Right lung (tissue), 10 donors: ENCODE measurements around the gene UPF2. TPM values are rescaled to one million over a fixed set of nuclear protein-coding genes. Genes with fewer than 3 reads are reported as not detected.
"Not testable (repeated sequence)": the region's sequence is repeated elsewhere in the genome, so short reads cannot be mapped to it uniquely, and the experiment has no call there.

Source experiments
- DNase-seq, 2 donors: peaks; one replicate each; pipeline ENCODE4 v3.0.0-alpha.2; 2013
- long read RNA-seq, 8 donors: transcript quantifications; one replicate each; lab custom pipeline, GENCODE V29; 2026
- polyA plus RNA-seq, 5 donors: library from polyadenylated mRNA; unstranded; fragments of 120-200 nt; gene quantifications; one replicate each; pipeline versions ENCODE4 v1.2.1 to v1.2.3, GENCODE V29; 2013; ENCODE audit warnings: inconsistent platforms in 1 of 5, low replicate concordance in 1 of 5; ENCODE audit not compliant: insufficient read length in 5 of 5, insufficient read depth in 1 of 5

Gene UPF2, protein sequence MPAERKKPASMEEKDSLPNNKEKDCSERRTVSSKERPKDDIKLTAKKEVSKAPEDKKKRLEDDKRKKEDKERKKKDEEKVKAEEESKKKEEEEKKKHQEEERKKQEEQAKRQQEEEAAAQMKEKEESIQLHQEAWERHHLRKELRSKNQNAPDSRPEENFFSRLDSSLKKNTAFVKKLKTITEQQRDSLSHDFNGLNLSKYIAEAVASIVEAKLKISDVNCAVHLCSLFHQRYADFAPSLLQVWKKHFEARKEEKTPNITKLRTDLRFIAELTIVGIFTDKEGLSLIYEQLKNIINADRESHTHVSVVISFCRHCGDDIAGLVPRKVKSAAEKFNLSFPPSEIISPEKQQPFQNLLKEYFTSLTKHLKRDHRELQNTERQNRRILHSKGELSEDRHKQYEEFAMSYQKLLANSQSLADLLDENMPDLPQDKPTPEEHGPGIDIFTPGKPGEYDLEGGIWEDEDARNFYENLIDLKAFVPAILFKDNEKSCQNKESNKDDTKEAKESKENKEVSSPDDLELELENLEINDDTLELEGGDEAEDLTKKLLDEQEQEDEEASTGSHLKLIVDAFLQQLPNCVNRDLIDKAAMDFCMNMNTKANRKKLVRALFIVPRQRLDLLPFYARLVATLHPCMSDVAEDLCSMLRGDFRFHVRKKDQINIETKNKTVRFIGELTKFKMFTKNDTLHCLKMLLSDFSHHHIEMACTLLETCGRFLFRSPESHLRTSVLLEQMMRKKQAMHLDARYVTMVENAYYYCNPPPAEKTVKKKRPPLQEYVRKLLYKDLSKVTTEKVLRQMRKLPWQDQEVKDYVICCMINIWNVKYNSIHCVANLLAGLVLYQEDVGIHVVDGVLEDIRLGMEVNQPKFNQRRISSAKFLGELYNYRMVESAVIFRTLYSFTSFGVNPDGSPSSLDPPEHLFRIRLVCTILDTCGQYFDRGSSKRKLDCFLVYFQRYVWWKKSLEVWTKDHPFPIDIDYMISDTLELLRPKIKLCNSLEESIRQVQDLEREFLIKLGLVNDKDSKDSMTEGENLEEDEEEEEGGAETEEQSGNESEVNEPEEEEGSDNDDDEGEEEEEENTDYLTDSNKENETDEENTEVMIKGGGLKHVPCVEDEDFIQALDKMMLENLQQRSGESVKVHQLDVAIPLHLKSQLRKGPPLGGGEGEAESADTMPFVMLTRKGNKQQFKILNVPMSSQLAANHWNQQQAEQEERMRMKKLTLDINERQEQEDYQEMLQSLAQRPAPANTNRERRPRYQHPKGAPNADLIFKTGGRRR
- polyA plus RNA-seq: 10 to 100 TPM; 22.7 to 41.8 (median 37.2) TPM
- long read RNA-seq, donor 1, full-length matches to known transcripts: 3 of 63 reads
- long read RNA-seq, donor 1, partial matches to known transcripts: 60 of 63 reads
- long read RNA-seq, donor 1, other reads (novel, unspliced or antisense): 0 of 63 reads
- long read RNA-seq, donor 2, full-length matches to known transcripts: 1 of 19 reads
- long read RNA-seq, donor 2, partial matches to known transcripts: 18 of 19 reads
- long read RNA-seq, donor 2, other reads (novel, unspliced or antisense): 0 of 19 reads
- long read RNA-seq, donor 3, partial matches to known transcripts: 28 of 28 reads
- long read RNA-seq, donor 3, other reads (novel, unspliced or antisense): 0 of 28 reads
- long read RNA-seq, donor 4, partial matches to known transcripts: 27 of 27 reads
- long read RNA-seq, donor 4, other reads (novel, unspliced or antisense): 0 of 27 reads
- long read RNA-seq, donor 5, partial matches to known transcripts: 41 of 43 reads
- long read RNA-seq, donor 5, other reads (novel, unspliced or antisense): 0 of 43 reads
- long read RNA-seq, donor 6, full-length matches to known transcripts: 6 of 56 reads
- long read RNA-seq, donor 6, partial matches to known transcripts: 50 of 56 reads
- long read RNA-seq, donor 6, other reads (novel, unspliced or antisense): 0 of 56 reads
- long read RNA-seq, donor 7, full-length matches to known transcripts: 2 of 120 reads
- long read RNA-seq, donor 7, partial matches to known transcripts: 118 of 120 reads
- long read RNA-seq, donor 7, other reads (novel, unspliced or antisense): 0 of 120 reads
- long read RNA-seq, donor 8, full-length matches to known transcripts: 1 of 15 reads
- long read RNA-seq, donor 8, partial matches to known transcripts: 14 of 15 reads
- long read RNA-seq, donor 8, other reads (novel, unspliced or antisense): 0 of 15 reads

DNA sequence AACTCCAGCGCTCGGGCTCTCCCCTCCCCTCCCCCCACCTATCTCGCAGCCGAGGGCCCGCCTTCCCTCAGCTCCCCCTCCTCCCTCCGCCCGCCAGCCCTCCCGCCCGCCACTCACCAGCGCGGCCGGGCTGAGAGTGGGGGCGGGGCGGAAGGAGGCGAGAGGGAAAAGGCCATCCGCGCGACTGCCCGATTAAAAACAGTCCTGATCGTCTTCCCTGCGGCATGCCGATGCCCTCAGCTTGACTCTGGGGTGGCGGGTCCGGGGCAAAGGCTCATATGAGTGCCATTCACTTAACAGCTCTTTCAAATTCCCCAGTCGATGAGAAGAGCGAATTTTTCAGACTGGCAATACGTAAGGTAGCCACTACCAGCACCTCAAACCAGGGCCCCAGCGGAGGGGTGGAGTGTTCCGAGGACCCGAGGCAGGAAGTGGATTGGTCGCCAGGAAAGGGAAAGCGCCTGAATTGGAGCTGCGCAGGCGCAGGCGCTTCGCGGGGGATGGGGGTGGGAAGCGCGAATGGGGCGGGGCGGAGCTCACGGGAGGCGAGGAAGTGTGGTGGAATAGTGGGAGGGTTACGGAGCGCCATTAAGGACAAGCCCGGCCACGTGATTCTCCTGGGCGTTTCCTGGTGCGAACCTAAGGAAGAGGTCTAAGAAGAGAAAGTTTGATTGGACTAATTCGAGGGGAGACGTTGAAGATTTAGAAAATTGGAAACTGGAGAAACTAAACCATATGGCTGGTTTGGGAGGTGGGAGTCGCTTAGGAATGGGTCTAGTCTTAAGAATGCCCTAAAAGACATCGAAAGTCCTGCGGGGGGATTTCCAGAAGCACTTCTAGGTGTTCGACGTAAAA is at the start of gene UPF2:
TSS of gene UPF2 (minus strand) at position 13 of the 855 bp plus-strand sequence. CDS start 7,386 bp downstream, outside the sequence.
- peak; percentile 98 for DNase-seq

DNA sequence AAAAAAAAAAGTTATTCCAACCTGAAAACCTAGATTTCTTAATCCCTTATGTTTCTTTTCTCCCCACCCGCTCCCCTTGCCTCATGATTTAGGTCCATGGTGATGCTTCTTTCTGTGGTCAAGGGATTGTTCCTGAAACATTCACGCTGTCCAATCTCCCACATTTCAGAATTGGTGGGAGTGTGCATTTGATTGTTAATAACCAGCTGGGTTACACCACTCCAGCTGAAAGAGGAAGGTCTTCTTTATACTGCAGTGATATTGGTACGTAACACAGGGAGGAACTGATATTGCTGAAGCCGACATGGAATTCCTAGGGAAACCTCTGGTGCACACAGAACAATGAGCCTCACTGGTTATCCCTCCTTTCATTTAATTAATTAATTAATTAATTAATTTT is 48.8 kb upstream of the UPF2 start:
- no peak for DNase-seq

DNA sequence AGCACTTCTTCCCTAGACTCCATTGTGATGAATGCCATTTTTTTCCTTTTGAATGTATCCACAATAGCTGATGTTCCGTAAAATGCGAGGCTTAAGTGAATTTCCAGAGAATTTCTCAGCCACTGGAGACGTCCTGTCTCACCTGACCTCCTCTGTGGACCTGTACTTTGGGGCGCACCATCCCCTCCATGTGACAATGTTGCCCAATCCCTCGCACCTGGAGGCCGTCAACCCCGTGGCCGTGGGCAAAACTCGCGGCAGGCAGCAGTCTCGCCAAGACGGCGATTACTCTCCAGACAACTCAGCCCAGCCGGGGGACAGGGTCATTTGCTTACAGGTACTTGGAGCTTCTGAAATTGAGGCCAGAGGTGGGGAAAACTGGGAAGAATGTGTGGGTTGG is 46.3 kb upstream of the UPF2 start:
- no peak for DNase-seq

DNA sequence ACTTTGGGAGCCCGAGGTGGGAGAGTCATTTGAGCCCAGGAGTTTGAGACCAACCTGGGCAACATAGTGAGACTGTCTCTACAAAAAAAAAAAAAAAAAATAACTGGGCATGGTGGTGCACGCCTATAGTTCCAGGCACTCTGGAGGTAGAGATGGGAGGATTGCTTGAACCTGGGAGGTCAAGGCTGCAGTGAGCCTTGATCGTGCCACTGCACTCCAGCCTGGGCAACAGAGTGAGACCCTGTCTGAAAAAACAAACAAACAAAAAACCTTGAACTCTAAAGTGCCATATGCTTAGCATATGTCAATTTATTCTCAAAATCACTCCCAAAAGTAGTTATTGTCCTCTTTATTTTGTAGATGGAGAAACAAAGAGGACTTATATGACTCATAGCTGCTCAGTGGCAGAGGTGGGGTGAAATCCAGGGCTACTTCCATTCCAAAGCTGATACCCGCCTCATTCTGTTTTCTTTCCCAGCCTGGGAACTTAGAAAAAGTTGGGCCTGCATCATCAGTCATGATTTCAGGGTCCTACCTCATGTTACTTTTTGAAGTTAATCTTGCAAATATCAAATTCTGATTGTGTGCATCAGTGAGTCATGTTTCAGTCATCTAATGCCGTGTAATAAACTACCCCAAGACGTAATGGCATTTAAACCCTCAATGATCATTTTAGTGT is 39.4 kb upstream of the UPF2 start:
- no peak for DNase-seq

DNA sequence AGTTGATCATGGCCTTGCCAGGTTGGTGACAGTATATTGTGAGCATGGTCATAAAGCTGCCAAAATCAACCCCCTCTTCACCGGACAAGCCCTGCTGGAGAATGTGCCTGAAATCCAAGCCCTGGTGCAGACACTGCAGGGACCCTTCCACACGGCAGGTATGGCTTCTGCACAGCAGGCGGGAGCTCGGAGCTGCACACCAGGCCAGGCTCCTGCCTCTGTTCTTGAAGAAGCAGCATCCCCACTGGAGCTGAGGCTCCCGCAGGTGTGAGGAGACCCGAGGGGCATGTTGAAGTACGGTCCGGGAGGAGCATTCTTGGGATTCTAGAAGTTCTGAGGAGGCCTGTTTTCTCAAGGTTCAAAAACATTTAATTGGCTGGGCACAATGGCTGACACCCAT is 38.9 kb upstream of the UPF2 start:
- DNase-seq: no peak

DNA sequence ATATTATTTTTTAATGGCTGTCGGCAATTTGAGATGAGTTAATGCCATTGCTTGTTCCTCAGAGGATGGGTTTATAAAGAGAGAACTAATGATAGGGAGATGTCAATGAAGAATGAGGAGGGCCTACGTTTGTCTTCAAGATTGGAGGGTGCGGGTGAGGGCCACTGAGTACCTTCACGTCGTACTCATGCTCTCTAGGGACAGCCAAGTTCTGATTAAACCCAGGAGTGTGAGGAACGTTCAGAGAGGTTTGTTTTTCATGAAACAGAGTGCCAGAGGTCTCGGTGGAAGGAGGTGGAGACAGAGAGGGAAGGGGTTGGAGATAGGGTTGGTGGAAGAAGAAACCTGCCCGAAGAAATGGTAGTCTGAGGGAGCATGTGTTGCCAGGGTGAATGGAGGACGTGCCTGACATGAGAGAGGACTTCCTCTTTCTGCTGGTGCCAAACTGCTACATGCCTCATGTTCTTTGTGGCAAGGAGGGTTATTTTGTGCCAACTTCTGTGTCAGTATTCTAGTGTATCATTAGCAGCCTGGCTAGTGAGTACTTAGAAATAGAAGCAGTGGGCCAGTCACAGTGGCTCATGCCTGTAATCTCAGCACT is 35.1 kb upstream of the UPF2 start:
- DNase-seq: no peak

DNA sequence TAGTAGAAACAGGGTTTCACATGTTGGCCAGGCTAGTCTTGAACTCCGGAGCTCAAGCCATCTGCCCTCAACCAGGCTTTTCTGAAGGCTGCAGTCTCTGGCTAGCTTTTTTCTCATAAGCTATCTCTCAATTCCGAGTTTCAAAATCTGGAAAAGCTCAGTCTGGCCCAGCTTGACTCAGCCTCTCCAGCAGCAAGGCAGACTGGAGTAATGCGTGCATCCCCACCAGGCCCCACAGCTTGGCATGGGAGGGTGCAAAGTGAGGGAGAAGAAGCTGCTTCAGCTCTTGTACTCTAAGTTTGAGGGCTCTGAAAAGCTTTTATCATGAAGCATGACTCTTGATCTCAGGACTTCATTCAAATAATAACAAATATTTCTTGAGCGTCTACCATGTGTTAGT is 30.9 kb upstream of the UPF2 start:
- no peak for DNase-seq

DNA sequence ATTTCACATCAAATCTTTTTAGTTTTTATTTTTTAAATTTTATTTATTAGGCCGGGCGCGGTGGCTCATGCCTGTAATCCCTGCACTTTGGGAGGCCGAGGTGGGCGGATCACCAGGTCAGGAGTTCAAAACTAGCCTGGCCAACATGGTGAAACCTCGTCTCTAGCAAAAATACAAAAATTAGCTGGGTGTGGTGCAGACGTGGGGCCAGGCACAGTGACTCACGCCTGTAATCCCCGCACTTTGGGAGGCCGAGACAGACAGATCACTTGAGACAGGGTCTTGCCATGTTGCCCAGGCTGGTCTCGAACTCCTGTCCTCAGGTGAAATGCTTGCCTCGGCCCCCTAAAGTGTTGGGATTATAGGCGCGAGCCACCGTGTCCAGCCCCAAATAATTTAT is 28.8 kb upstream of the UPF2 start:
- DNase-seq: not testable (repeated sequence)

DNA sequence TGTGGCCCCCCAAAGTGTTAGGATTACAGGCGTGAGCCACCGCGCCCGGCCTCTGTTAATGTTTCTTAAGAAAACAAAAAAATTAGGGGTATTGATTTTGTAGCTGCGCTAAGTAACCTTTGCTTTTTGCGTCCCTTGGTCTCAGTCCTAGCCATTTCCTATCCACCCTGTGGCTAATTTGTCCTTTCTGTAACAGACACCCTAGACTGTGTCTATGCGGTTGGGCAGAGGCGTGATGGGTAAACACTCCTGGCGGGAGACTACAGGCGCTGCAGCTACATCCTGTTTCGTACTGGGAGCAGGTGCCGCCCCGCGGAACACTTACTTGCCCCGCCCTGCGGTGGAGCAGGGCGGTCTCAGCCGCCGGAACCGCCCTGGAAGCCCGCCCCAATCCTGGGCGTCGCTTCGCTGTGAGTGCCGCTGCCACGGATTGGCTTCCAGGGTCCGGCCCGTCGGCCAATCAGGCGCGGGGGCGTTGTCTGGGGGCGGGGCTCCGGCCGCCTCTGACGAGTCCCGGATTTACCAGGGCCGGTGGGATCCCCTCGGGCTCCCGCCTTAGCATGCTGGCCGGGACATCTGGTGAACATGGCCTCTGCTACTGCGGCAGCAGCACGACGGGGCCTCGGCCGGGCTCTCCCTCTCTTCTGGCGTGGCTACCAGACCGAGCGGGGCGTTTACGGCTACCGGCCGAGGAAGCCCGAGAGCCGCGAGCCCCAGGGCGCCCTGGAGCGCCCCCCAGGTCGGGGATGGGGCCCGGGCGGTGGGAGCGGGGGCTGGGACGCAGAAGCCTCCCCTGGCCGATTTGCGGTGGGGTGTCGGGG is 26.1 kb upstream of the UPF2 start, which contains the start of gene DHTKD1:
TSS of gene DHTKD1 (plus strand) at position 506 of the 821 bp plus-strand sequence. CDS start at position 586, 80 bp downstream.
- DNase-seq: peak; percentile 98

DNA sequence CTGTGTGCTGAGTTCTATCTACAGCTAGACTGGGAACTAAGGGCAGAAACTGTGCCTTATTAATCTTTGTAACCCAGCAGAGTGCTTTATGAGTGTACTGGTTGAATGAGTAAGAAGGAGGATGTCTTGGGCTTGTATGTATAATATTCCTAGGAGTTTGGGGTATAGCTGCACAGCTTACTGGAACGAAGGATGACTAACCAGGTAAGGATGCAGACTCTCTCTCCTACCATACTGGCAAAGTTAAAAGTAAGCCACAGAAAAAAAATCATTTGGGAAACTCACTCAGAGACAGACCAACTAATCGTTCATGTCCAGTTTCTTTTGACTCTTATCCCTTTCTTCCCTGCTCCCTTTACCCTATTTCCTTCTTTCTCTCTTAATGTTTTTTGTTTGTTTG is 24.7 kb upstream of the UPF2 start:
- no peak for DNase-seq

DNA sequence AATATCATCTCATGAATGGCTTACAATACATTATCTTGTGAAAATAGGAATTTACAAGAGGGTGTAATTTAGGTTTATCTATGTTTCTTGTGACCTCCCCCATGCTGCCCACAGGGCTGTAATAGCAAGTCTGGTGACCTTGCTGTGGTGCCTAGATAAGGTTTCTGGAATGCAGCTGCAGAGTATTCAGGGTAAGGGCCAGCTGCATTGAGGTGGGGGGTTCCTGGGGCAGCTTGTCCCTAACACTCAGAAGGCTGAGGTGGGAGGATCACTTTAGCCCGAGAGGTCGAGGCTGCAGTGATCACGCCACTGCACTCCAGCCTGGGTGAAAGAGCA is 20.8 kb upstream of the UPF2 start:
- no peak for DNase-seq

DNA sequence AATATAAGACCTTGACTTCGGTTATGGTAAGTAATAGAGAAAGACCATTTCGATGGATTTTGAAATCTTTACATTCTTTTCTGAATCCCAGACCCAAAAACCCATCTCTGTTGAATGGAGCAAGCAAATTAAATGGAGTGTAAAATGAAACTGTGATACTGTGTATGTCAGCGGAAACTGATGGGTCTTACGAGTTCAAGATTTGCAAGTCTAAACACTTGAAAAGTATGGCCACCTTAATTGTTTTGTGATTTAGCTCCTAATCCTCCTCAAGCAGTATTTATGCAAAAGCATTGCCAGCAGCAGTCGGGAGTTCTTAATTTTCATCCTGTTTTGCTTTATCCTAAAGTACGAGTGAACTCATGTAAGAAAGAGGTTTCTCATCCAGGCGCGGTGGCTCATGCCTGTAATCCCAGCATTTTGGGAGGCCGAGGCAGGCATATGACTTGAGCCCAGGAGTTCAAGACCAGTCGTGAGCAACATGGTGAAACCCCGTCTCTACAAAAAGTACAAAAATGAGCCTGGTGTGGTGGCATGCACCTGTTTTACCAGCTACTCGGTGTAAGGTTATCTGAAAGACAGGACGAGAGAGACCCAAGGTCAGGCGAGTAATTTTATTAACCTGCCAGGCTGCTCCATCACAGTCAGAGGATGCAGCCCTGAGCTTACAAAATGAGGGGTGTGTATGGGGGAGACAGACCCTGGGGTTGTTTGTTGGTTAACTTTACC is 20.3 kb upstream of the UPF2 start:
- DNase-seq: no peak

DNA sequence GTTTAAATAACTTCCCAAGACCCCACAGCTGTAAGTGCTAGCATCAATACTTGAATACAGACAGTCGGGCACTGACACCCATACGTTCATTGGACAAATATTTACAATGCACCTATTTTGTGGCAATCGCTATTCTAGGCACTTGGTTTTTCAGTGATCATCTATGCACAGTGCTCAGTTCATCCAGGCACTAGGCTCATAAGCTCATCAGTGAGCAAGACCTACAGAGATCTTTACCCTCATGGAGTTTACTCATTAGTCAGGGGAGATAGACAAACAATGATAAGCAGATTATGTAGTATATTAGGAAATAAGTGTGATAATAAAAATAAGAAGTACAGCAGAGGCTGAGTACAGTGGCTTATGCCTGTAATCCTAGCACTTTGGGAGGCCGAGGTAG is 18.5 kb upstream of the UPF2 start:
- DNase-seq: no peak

DNA sequence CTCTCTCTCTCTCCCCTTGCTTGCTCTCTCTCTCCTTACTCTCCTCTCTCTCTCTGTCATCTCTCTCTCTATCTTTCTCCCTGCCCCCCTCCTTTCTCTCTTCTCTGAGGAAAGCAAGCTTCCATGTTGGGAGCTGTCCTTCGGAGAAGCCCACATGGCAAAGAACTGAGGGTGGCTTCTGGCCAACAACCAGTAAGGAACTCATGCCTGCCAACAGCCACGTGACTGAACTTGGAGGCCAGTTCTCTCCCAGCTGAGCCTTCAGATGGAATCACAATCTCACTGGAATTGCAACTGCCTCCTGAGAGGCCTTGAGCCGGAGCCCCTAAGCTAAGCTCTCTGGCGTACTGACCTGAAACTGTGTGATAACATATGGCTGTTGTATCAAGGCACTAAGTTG is 14.1 kb upstream of the UPF2 start:
- no peak for DNase-seq

DNA sequence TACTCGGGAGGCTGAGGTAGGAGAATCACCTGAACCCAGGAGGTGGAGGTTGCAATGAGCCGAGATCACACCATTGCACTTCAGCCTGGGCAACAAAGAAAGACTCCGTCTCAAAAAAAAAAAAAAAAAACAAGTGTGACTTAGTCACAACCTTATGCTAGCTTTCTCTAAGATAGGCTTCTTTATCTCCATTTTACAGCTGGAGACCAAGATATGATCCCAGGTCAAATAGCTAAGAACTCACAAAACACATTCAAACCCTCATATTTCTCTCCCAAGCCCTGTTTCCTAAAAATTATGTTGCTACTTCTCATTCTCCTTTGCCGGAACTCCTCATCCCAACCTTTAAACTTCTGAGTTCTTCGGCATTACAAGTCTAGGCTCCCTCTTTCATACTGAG is 13.1 kb upstream of the UPF2 start:
- DNase-seq: no peak

DNA sequence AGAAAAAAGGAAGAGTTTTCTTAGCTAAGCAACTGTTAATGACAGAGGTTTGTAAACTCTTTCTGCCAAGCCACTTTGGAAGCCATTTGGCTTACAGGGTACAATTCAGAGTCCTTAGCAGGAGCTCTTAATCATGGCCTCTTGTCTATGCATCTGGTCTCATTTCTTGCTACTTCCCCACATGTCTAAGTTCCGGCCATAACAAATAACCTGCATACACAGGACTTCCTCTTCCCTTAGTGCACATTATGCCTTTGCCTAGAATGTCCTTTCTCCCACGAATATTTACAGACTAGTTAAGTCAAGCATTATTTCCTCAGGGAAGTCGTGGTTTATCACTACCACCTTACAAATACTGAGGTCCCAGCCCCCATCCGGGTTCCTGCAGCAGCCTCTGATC is 8.6 kb upstream of the UPF2 start:
- no peak for DNase-seq
